Endodermal cell (in vitro differentiated cells): ENCODE data around the gene STOX2. TPM values are rescaled to one million over a fixed set of nuclear protein-coding genes. Genes with fewer than 3 reads are reported as not detected.

ENCODE experiments used
- DNase-seq: peaks from one replicate; pipeline ENCODE4 v3.0.0-alpha.2; 2017
- H3K27ac ChIP-seq: 2 replicates; pipeline ENCODE4 v1.5.1; 2013; ENCODE audit warnings: mild to moderate bottlenecking, low read depth, low read length, moderate library complexity
- H3K27me3 ChIP-seq: 2 replicates; pipeline ENCODE4 v1.6.1; 2013; ENCODE audit warnings: mild to moderate bottlenecking, low read length, moderate library complexity; ENCODE audit not compliant: insufficient read depth, control insufficient read depth, poor library complexity, severe bottlenecking
- H3K36me3 ChIP-seq: 2 replicates; pipeline ENCODE4 v1.7.0; 2013; ENCODE audit warnings: mild to moderate bottlenecking, low read length, moderate library complexity; ENCODE audit not compliant: control insufficient read depth, insufficient read depth
- H3K4me1 ChIP-seq: one replicate; pipeline ENCODE4 v1.7.0; 2013; ENCODE audit warnings: low read length; ENCODE audit not compliant: control insufficient read depth, insufficient read depth
- H3K4me3 ChIP-seq: 2 replicates; pipeline ENCODE4 v1.5.1; 2013; ENCODE audit warnings: mild to moderate bottlenecking, low read length, moderate library complexity
- H3K9ac ChIP-seq: 2 replicates; pipeline ENCODE4 v1.6.1; 2013; ENCODE audit warnings: mild to moderate bottlenecking, low read length, moderate library complexity; ENCODE audit not compliant: poor library complexity, severe bottlenecking; ENCODE audit errors: extremely low read depth
- H3K9me3 ChIP-seq: 2 replicates; pipeline ENCODE4 v1.6.1; 2013; ENCODE audit warnings: mild to moderate bottlenecking, low read length, moderate library complexity; ENCODE audit not compliant: control insufficient read depth
- H3K27ac Mint-ChIP-seq: 2 replicates; pipeline ENCODE4 v1.8.0; 2020; ENCODE audit warnings: mixed read lengths
- H3K27me3 Mint-ChIP-seq: 2 replicates; pipeline ENCODE4 v1.8.0; 2021; ENCODE audit warnings: mild to moderate bottlenecking, mixed read lengths; ENCODE audit not compliant: insufficient read depth
- H3K36me3 Mint-ChIP-seq: 2 replicates; pipeline ENCODE4 v1.8.0; 2020; ENCODE audit warnings: low read depth, mixed read lengths
- H3K4me1 Mint-ChIP-seq: 2 replicates; pipeline ENCODE4 v1.8.0; 2020; ENCODE audit warnings: mixed read lengths
- H3K4me3 Mint-ChIP-seq: 2 replicates; pipeline ENCODE4 v1.8.0; 2020; ENCODE audit warnings: mild to moderate bottlenecking, moderate library complexity, mixed read lengths
- H3K9me3 Mint-ChIP-seq: 2 replicates; pipeline ENCODE4 v1.8.0; 2020; ENCODE audit warnings: mild to moderate bottlenecking, mixed read lengths
- WGBS, 2 experiments: methylation state at CpG; one replicate each; pipeline versions ENCODE4 v1.1.5 to v1.1.7; 2013; ENCODE audit warnings: missing lambda C conversion rate in 2 of 2, mixed read lengths in 1 of 2; ENCODE audit not compliant: insufficient coverage in 1 of 2, insufficient read length in 1 of 2; 5-methylcytosine and 5-hydroxymethylcytosine counted together
- total RNA-seq, 2 donors: library from RNA; stranded (reverse); fragmentation: NEBNext Ultra II Directional in 1 of 2; extraction: Animal tissue kit (Norgen Biotek cat#: 25700) in 1 of 2; gene quantifications; 2 replicates in 1 of 2; 3 replicates in 1 of 2; pipeline ENCODE4 v1.2.1, GENCODE V29; 2021
- TF ChIP-seq, protein P1 (sequence below): fragments of 200-600 bp; sonication (generic); conservative IDR thresholded peaks from 2 replicates; pipeline ENCODE4 v1.5.0; 2021; ENCODE audit warnings: antibody characterized with exemption, mild to moderate bottlenecking

The STOX2 gene
- total RNA-seq, 2 donors from 2014 or later = 8.5 to 13.1 TPM

DNA sequence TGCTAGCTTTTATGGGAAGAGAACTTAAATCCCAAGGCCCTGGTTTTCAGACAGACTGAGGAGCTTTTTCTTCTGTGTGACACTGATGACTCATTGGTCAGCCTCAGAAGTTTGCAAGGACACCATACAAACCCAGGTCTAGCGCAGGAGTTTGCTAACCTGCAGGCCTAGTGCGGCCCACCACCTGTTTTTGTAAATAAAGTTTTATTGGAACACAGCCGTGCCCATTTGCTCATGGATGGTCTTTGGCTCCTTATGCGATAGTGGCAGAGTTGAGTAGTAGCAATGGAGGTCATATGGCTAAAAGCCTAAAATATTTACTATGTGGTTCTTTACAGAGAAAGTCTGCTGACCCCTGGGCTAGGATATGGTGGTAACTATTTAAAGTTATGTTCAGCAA lies 98.3 kb downstream of the STOX2 start:
- H3K9ac ChIP-seq = no peak overlapping the region
- 87 to 96% methylated on average over 4 of the region's 4 CpGs for WGBS, 2 experiments
- peaks cover 12% of the 10 kb centered on the region for H3K36me3 Mint-ChIP-seq
- H3K4me3 ChIP-seq = no peak overlapping the region
- no peak for DNase-seq
- H3K27ac ChIP-seq = no peak overlapping the region
- H3K36me3 ChIP-seq = no peaks in the 10 kb centered on the region
- H3K4me1 ChIP-seq = no peaks in the 10 kb centered on the region
- H3K9me3 ChIP-seq = peaks cover 8% of the 10 kb centered on the region
- H3K27me3 ChIP-seq = no peaks in the 10 kb centered on the region
- H3K27me3 Mint-ChIP-seq = no peaks in the 10 kb centered on the region
- peaks cover 8% of the 10 kb centered on the region for H3K4me1 Mint-ChIP-seq
- no peak overlapping the region for H3K27ac Mint-ChIP-seq
- TF ChIP-seq, protein P1, sequence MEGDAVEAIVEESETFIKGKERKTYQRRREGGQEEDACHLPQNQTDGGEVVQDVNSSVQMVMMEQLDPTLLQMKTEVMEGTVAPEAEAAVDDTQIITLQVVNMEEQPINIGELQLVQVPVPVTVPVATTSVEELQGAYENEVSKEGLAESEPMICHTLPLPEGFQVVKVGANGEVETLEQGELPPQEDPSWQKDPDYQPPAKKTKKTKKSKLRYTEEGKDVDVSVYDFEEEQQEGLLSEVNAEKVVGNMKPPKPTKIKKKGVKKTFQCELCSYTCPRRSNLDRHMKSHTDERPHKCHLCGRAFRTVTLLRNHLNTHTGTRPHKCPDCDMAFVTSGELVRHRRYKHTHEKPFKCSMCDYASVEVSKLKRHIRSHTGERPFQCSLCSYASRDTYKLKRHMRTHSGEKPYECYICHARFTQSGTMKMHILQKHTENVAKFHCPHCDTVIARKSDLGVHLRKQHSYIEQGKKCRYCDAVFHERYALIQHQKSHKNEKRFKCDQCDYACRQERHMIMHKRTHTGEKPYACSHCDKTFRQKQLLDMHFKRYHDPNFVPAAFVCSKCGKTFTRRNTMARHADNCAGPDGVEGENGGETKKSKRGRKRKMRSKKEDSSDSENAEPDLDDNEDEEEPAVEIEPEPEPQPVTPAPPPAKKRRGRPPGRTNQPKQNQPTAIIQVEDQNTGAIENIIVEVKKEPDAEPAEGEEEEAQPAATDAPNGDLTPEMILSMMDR = no peak
- H3K4me3 Mint-ChIP-seq = no peak overlapping the region
- H3K9me3 Mint-ChIP-seq = no peaks in the 10 kb centered on the region

DNA sequence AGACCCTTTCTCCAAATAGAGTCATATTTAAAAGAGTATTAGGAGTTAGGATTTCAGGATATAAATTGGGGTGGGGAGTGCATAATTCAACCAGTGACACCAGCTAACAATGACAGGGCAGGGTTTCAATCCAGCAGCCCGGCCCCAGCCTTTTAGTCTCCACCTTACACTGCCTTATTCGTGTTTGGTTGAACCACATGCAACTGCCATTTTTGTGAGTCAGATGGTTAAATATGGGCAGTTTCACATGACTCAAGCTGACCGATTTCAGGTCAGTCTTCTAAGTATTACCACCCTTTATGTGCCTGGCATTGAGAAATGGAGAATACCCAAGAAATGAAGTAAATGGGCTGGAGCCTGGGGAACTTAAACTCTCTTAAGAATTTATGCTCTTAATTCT lies 102.8 kb downstream of the STOX2 start:
- Histone ChIP-seq H3K9ac (no peak overlapping the region), H3K27me3 (no peaks in the 10 kb centered on the region), H3K36me3 (no peaks in the 10 kb centered on the region), H3K4me1 (no peaks in the 10 kb centered on the region), H3K27ac (no peak overlapping the region), H3K4me3 (no peak overlapping the region), H3K9me3 (no peaks in the 10 kb centered on the region)
- Mint-ChIP-seq H3K36me3 (peaks cover 17% of the 10 kb centered on the region), H3K27me3 (no peaks in the 10 kb centered on the region), H3K4me1 (peaks cover 6% of the 10 kb centered on the region), H3K4me3 (no peak overlapping the region), H3K9me3 (no peaks in the 10 kb centered on the region), H3K27ac (no peak overlapping the region)
- DNase-seq = no peak
- 90 to 100% methylated on average over 1 to 3 of the region's 3 CpGs for WGBS, 2 experiments
- TF ChIP-seq, protein P1 = no peak

DNA sequence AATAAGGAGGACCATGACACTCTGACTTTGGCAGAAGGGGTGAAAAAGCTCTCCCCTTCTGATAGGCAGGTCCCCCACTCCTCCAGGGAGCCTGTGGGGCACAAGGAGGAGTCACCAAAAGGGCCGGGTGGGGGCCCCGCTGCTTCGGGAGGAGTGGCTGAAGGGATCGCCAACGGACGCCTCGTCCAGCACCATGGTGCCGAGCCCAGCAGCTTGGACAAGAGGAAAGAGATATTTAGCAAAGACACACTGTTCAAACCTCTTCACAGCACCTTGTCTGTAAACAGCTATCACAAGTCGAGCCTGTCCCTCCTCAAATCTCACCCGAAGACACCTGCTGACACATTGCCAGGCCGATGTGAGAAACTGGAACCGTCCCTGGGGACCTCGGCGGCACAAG lies 105.6 kb downstream of the STOX2 start:
- H3K27me3 ChIP-seq = no peaks in the 10 kb centered on the region
- no peak overlapping the region for H3K9ac ChIP-seq
- WGBS, 2 experiments = 95 to 96% methylated on average over 8 to 14 of the region's 14 CpGs
- H3K36me3 ChIP-seq = no peaks in the 10 kb centered on the region
- Mint-ChIP-seq H3K27me3 (no peaks in the 10 kb centered on the region), H3K36me3 (peaks cover 17% of the 10 kb centered on the region), H3K9me3 (no peaks in the 10 kb centered on the region), H3K4me1 (peaks cover 14% of the 10 kb centered on the region), H3K4me3 (no peak overlapping the region), H3K27ac (no peak overlapping the region)
- no peak for DNase-seq
- TF ChIP-seq, protein P1 = no peak
- no peak overlapping the region for H3K27ac ChIP-seq
- H3K4me1 ChIP-seq = no peaks in the 10 kb centered on the region
- H3K9me3 ChIP-seq = no peaks in the 10 kb centered on the region
- no peak overlapping the region for H3K4me3 ChIP-seq
